ENCODE results near the gene OR2A7. TPM values are rescaled to one million over a fixed set of nuclear protein-coding genes. Genes with fewer than 3 reads are reported as not detected.
"Not testable (repeated sequence)": the region's sequence is repeated elsewhere in the genome, so short reads cannot be mapped to it uniquely, and the experiment has no call there.

The OR2A7 gene
- total RNA-seq, 6 experiments from 2014 or later, result 1.5 to 5.6 (median 3.5) TPM

- H3K4me1 ChIP-seq; H3K4me3 ChIP-seq; H3K9me3 ChIP-seq; H3K36me3 ChIP-seq; DNase-seq; intact Hi-C loops (cut with DNase I); H3K27me3 ChIP-seq; ATAC-seq; H3K27ac ChIP-seq: not testable (repeated sequence)
- WGBS (ENCODE audit: insufficient coverage, low coverage, low lambda C conversion rate, missing lambda C conversion rate), result no CpG with 5 or more reads among the region's 3 CpGs
Observed at GRCh38 chr7:144287171-144287784, 22.7 kb upstream of the OR2A7 start.

- H3K27ac ChIP-seq; H3K27me3 ChIP-seq; H3K9me3 ChIP-seq; H3K4me1 ChIP-seq; intact Hi-C loops (cut with DNase I); H3K4me3 ChIP-seq; DNase-seq; H3K36me3 ChIP-seq: not testable (repeated sequence)
- WGBS (ENCODE audit: insufficient coverage, low coverage, low lambda C conversion rate, missing lambda C conversion rate), result no CpG with 5 or more reads among the region's 6 CpGs
- ATAC-seq, result peak in 2 of 4 donors; percentile 5 to 24
Observed at GRCh38 chr7:144283716-144284115, 19.1 kb upstream of the OR2A7 start.

- no CpG with 5 or more reads among the region's 4 CpGs for WGBS (ENCODE audit: insufficient coverage, low coverage, low lambda C conversion rate, missing lambda C conversion rate)
- peak in 2 of 4 donors; percentile 4 for ATAC-seq
- H3K36me3 ChIP-seq; DNase-seq; H3K27ac ChIP-seq; H3K27me3 ChIP-seq; intact Hi-C loops (cut with DNase I); H3K4me1 ChIP-seq; H3K4me3 ChIP-seq; H3K9me3 ChIP-seq: not testable (repeated sequence)
Observed at GRCh38 chr7:144282490-144282889, 17.9 kb upstream of the OR2A7 start.

- H3K4me3 ChIP-seq; H3K36me3 ChIP-seq; H3K4me1 ChIP-seq; H3K27ac ChIP-seq; H3K27me3 ChIP-seq; intact Hi-C loops (cut with DNase I); H3K9me3 ChIP-seq; DNase-seq: not testable (repeated sequence)
- WGBS (ENCODE audit: insufficient coverage, low coverage, low lambda C conversion rate, missing lambda C conversion rate), result no CpG with 5 or more reads among the region's 8 CpGs
- peak in 3 of 4 donors; percentile 12 to 22 (median 12) for ATAC-seq
Observed at GRCh38 chr7:144281981-144282380, 17.4 kb upstream of the OR2A7 start.

- 96% methylated on average over 3 of the region's 6 CpGs for WGBS (ENCODE audit: insufficient coverage, low coverage, low lambda C conversion rate, missing lambda C conversion rate)
- DNase-seq; H3K4me3 ChIP-seq; H3K9me3 ChIP-seq; intact Hi-C loops (cut with DNase I); H3K36me3 ChIP-seq; H3K27ac ChIP-seq; H3K4me1 ChIP-seq; H3K27me3 ChIP-seq: not testable (repeated sequence)
- ATAC-seq, result peak; percentile 5 to 66 (median 29)
Observed at GRCh38 chr7:144280010-144280409, 15.4 kb upstream of the OR2A7 start.

- not testable (repeated sequence) for ATAC-seq
- WGBS (ENCODE audit: insufficient coverage, low coverage, low lambda C conversion rate, missing lambda C conversion rate), result no CpG with 5 or more reads among the region's 6 CpGs
Observed at GRCh38 chr7:144275281-144275680, 10.7 kb upstream of the OR2A7 start.

GRCh38 chr7:144269188-144269587 is 4.6 kb upstream of the OR2A7 start, which contains the start of gene CTAGE8:
Gene CTAGE8 (minus strand): TSS chr7:144269288. CDS start chr7:144269250, 38 bp downstream.
- H3K27me3 ChIP-seq; H3K4me3 ChIP-seq; H3K4me1 ChIP-seq; intact Hi-C loops (cut with DNase I); H3K27ac ChIP-seq; H3K36me3 ChIP-seq; DNase-seq; H3K9me3 ChIP-seq; ATAC-seq: not testable (repeated sequence)
- WGBS (ENCODE audit: insufficient coverage, low coverage, low lambda C conversion rate, missing lambda C conversion rate), result no CpG with 5 or more reads among the region's 19 CpGs

More at GRCh38 chr7:144275281-144275680, 10.7 kb upstream of the OR2A7 start:
- H3K27me3 ChIP-seq; H3K4me1 ChIP-seq; DNase-seq; H3K4me3 ChIP-seq; intact Hi-C loops (cut with DNase I); H3K36me3 ChIP-seq; H3K9me3 ChIP-seq; H3K27ac ChIP-seq: not testable (repeated sequence)

GRCh38 chr7:144262128-144262527 is 2.5 kb downstream of the OR2A7 start:
- H3K36me3 ChIP-seq; H3K4me3 ChIP-seq; ATAC-seq; DNase-seq; H3K4me1 ChIP-seq; H3K27me3 ChIP-seq; intact Hi-C loops (cut with DNase I); H3K9me3 ChIP-seq; H3K27ac ChIP-seq: not testable (repeated sequence)
- no CpG with 5 or more reads among the region's 2 CpGs for WGBS (ENCODE audit: insufficient coverage, low coverage, low lambda C conversion rate, missing lambda C conversion rate)

GRCh38 chr7:144259067-144259466 is 5.5 kb downstream of the OR2A7 start:
- DNase-seq; intact Hi-C loops (cut with DNase I); H3K4me3 ChIP-seq; H3K27ac ChIP-seq; ATAC-seq; H3K36me3 ChIP-seq; H3K27me3 ChIP-seq; H3K4me1 ChIP-seq; H3K9me3 ChIP-seq: not testable (repeated sequence)
- no CpG with 5 or more reads among the region's 14 CpGs for WGBS (ENCODE audit: insufficient coverage, low coverage, low lambda C conversion rate, missing lambda C conversion rate)
